IMR-90 (cell line): ENCODE results near the gene CTNNA2.

Source experiments
- BHLHE40 ChIP-seq: fragments of 150-350 bp; IDR thresholded peaks from 2 replicates; pipeline ENCODE4 v1.6.1; 2016; ENCODE audit warnings: mild to moderate bottlenecking, low read depth, low read length
- CTCF ChIP-seq: conservative IDR thresholded peaks from 2 replicates; pipeline ENCODE4 v1.5.1; 2012; ENCODE audit warnings: mild to moderate bottlenecking, low read depth, low read length, improper control_type of control experiment
- MXI1 ChIP-seq: IDR thresholded peaks from 2 replicates; pipeline ENCODE4 v1.6.1; 2012; ENCODE audit warnings: low read depth, mild to moderate bottlenecking, low read length, moderate library complexity, borderline replicate concordance
- POLR2A ChIP-seq: IDR thresholded peaks from 2 replicates; pipeline ENCODE4 v1.6.1; 2012; ENCODE audit warnings: mild to moderate bottlenecking, low read depth, low read length
- RAD21 ChIP-seq: IDR thresholded peaks from 2 replicates; pipeline ENCODE4 v1.6.1; 2012; ENCODE audit warnings: low read length, improper control_type of control experiment
- RFX5 ChIP-seq: IDR thresholded peaks from 2 replicates; pipeline ENCODE4 v1.8.0; 2012; ENCODE audit warnings: low read depth, mild to moderate bottlenecking, low read length, moderate library complexity

- no peak for TF ChIP-seq CTCF
- TF ChIP-seq RFX5: no peak
- TF ChIP-seq POLR2A: no peak
- TF ChIP-seq RAD21: no peak
- TF ChIP-seq BHLHE40: no peak
- no peak for TF ChIP-seq MXI1
These were observed 827.2 kb downstream of the CTNNA2 start for GRCh38 chr2:80340022-80340421.
